DMS79 treated with DMSO at 0.1 percent for 48 hours (cell line): Measurements from ENCODE around the gene DAB1.

ENCODE experiments used
- DNase-seq: peaks from one replicate; lab custom pipeline; 2025; lab: John Stamatoyannopoulos, UW

Gene DAB1

GRCh38 chr1:57411262-57411661 is 12.6 kb downstream of the DAB1 start:
- no peak for DNase-seq

- DNase-seq, result no peak
Observed at GRCh38 chr1:57410508-57410907, 13.4 kb downstream of the DAB1 start.

DNA sequence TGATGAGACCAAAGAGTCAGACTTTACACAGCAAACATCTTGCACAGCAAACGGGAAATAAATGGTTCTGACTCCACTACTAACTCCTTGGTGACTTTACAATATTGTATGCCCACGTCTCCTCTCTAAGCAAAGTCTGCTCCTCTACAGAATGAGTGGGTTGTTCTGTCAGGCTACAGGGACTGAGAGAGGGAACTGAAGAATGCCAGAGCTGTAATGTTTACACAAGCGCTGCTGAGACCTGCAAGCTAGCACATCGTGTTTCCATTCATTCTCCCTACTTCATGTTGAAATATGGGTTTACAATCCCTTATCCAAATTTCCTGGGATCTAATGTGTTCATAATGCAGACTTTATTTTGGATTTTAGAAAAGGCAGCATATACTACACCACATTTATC is 15.9 kb downstream of the DAB1 start:
- DNase-seq, result no peak

DNA sequence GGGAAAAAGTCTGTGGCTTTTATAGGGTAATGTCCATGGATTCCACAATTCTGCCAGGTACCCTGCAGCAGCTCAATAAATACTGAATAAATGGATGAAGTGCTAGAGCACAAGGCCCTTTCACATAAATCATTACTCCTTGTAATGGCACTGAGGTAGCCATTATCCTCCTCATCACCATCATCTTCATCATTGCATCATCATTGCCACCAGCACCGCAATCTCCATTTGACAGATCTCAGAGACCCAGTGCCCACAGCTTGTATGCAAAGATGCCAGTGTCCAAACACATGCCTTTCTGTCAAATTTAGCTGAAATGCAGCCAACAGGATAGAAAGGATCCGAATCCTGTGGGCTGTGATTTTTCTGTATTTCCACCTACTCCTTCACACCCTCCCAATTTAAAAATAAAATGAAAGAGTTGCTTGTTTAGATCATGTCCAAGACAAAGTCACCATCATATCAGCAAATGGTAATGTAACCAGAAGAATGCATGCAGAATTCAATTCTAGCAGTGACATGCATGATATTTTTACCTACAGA is 17.4 kb downstream of the DAB1 start:
- no peak for DNase-seq

GRCh38 chr1:57404884-57405283 is 19.0 kb downstream of the DAB1 start:
- DNase-seq, result no peak

GRCh38 chr1:57403201-57403600 is 20.7 kb downstream of the DAB1 start:
- no peak for DNase-seq

DNA sequence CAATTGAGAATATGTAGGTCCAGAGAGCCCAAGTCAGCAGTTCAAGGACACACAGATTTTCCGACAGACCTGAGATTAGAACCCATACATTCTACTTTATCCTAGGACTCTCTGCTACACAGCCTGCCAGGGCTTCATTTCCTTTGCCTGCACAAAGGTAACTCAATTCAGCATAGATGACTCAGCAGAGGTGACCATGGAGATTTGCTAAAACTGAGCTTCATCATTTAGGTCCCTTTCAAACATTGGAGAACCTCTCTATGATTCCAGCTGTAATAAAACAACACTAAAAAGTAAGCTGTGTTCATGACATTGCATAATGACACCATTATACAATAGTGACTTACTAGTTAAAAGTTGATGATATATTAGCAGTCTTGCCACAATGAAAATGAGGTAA is 22.2 kb downstream of the DAB1 start:
- no peak for DNase-seq

DNA sequence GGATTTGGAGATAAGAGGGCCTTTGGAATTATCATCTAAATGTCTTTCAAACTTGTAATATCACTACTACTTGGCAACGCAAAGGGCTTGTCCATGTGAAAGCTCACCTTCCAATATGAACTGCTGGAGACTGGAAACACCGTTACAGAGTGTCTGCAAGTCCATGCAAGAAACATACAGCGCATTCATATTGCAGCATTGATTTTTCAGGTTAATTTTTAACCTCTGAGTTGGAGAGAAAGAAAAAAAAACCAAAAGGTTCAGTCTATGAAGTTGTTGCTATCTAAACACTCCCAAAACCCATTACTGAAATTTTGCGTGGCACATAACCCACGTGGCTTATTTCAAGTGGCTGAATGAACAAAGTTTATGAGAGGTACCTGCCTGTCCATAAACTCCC is 23.8 kb downstream of the DAB1 start:
- no peak for DNase-seq

GRCh38 chr1:57393058-57393584 is 30.7 kb downstream of the DAB1 start:
- no peak for DNase-seq

- DNase-seq, result no peak
Observed at GRCh38 chr1:57385336-57385735, 38.5 kb downstream of the DAB1 start.

DNA sequence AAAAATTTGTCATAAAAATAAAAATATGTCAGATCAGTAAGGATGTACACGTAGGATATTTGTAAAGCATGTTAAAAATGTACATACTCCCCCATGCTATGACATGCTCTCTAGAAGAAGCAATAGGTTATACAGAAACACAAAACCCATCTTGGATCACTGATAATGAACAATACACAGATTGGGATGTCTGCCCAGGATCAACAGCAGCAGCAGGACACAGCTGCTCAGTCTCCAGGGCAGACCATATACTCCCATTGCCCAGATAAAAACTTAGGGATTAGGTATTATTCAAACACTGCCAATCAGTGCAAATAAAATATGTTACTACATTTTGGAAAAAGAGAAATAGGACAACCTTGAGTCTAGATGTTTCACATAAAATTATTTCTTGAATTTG is 39.0 kb downstream of the DAB1 start:
- DNase-seq, result no peak

- no peak for DNase-seq
Observed at GRCh38 chr1:57384284-57384683, 39.6 kb downstream of the DAB1 start.

GRCh38 chr1:57381871-57382270 is 42.0 kb downstream of the DAB1 start:
- no peak for DNase-seq

- DNase-seq, result no peak
Observed at GRCh38 chr1:57381426-57381825, 42.4 kb downstream of the DAB1 start.

DNA sequence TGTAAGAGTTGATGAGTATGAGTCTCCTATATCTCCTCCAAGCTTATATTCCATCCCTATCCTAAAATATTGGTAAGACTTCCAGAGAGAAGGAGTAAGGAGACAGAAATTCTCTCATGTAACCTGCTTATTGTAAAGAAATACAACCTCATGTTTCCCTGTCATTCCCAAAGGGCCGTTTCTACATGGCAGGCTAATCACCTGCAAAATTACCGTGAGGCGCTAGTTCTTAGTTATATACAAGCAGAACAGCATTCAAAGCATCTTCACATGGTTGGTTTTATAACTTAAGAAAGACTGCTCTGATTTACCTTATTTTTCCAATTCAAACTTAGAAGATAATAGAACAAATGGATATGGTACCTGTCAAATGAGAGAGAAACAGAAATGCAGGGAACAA is 42.9 kb downstream of the DAB1 start:
- DNase-seq, result no peak

GRCh38 chr1:57378534-57378933 is 45.3 kb downstream of the DAB1 start:
- DNase-seq, result no peak

DNA sequence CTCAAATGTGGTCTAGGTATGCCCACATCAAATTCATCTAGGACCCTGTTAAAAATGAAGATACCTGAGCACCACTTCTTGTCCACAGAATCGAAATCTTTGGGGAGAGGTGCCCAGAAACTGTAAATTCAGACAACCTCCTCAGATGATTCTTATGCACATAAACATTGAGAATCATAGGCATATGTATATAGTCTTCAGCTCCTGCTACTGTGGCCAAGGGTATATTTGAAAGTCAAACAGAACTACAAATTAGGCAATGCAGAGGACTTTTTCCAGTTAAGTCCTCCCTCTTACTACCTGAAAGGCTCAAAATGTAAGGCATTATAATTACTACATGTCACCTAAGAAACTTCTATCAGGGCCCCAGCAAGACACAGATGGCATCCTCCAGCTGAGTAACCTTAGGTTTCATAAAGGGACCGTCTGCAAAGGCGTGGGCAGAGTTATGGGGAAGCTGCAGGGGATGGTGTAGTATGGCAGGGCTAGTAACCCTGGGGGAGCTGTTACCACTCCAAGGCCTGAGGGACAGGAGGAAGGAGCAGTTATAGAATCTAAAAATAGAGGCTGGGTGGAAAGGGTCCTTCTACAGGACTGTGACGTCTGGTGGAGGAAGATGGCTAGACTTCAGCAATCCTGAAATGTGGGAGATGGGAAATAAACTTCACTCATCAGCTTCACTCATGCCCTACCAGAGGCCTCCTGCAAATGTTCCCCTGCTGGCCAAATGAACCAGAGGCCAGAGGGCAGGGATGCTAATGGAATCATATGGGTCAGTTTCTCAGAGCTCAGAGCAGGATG is 46.3 kb downstream of the DAB1 start:
- no peak for DNase-seq

DNA sequence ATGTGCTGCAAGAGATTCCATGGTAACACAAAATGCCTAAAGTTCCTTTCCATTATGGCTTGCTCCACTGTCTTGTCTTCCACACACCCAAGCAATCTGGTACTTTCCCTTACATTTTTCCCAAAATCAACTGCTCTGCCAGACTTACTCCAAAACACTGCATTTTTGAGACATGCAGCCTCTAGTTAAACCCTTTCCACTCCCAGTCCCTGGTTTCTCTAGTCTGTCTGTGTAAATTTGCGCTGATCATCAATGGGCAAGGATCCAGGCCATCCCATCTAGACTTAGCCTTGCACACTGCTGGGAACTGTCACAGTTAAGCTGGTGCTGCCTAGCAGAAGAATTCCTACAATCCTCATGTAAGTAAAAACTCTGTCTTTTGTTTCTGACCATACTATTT is 47.8 kb downstream of the DAB1 start:
- no peak for DNase-seq

GRCh38 chr1:57369889-57370288 is 54.0 kb downstream of the DAB1 start:
- DNase-seq, result no peak

GRCh38 chr1:57367945-57368344 is 55.9 kb downstream of the DAB1 start:
- DNase-seq, result no peak

DNA sequence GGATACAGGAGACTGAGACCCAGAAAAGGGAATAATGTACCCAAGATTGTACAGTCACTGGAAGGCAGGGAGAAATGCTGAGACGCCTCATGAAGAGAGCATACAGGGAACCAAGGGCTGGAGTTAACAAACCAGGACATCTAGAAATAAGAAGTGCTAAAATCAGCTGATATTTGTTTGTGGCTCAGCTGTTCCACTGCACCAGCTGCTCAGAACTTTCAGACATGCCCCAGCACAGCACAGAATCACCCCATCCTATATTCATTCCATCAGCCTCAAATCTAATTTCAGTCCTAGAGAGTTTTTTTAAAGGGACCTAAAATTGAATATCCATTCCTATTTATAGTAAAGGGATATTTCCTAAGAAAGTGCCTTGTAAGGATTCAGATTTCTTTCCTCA is 60.2 kb downstream of the DAB1 start:
- no peak for DNase-seq

DNA sequence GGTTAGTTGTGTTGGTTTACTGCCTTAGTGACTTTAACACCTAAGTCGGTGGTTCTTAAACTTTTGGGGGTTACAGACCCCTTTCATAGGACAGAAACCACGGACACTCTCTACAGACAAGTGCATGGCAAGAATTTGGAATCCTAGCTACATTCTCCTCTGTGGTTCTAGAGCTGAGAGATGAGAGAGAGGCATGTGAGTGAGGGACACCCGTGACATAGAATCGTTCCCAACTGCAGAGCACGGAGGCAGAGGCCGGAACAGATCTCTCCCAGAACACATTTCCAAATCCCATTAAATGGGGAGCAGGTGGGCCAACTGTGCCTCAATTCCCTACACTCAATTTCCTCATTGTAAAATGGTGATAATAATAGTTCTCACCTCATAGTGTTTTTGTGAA is 60.7 kb downstream of the DAB1 start:
- no peak for DNase-seq

DNA sequence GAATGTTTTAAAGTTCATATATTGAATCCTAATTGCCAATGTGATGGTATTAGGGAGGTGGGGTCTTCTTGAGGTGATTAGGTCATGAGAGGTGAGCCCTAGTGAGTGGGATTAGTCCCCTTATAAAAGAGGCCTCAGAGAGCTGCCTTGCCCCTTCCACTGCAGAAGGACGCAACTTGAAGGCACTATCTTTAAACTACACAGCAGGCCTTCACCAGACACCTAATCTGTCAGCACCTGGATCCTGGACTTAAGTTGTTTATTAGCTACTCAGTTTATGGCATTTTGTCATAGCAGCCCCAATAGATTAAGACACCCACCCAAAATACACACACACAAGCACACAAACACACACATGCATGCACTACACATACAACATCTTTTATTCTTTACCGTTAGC is 61.4 kb downstream of the DAB1 start:
- no peak for DNase-seq

DNA sequence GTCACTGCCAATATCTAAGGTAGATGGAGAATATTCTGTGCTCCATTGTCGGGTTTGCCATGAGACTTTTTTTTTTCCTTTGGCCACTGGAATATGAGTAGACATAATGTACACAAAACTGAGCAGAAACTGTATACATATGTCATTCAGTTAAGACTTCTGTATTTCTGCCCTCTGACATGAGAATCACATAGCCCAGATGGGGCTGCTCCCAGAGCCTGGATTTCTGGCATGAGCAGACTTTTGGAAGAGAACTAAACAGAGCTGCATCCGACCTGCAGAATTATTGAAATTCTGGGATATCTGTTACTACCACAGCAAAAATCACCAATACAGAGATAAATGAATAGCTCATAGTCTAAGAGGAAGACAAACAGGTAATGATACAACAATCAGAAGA is 62.3 kb downstream of the DAB1 start:
- no peak for DNase-seq
